Memory B cell (primary cell): ENCODE data around the gene PEX26.

Experiments
- ATAC-seq: fragments of 150-1000 bp; cut with Tn5 transposase; 2 replicates; pipeline ENCODE4 v1.10.0; 2021; ENCODE audit warnings: low read depth, mild to moderate bottlenecking, moderate library complexity
- DNase-seq, 2 donors: peaks; one replicate each; pipeline ENCODE4 v3.0.0; 2022; ENCODE audit warnings: low spot score in 2 of 2
- H3K27ac Mint-ChIP-seq: one replicate; pipeline ENCODE4 v1.8.0; 2022; ENCODE audit warnings: mild to moderate bottlenecking, moderate library complexity, mixed read lengths
- H3K27me3 Mint-ChIP-seq: one replicate; pipeline ENCODE4 v1.8.0; 2022; ENCODE audit warnings: mixed read lengths
- H3K36me3 Mint-ChIP-seq: one replicate; pipeline ENCODE4 v1.8.0; 2022; ENCODE audit warnings: mild to moderate bottlenecking, mixed read lengths
- H3K4me1 Mint-ChIP-seq: one replicate; pipeline ENCODE4 v1.8.0; 2022; ENCODE audit warnings: mixed read lengths
- H3K4me3 Mint-ChIP-seq: one replicate; pipeline ENCODE4 v1.8.0; 2022; ENCODE audit warnings: mild to moderate bottlenecking, moderate library complexity, mixed read lengths
- H3K9me3 Mint-ChIP-seq: one replicate; pipeline ENCODE4 v1.8.0; 2022; ENCODE audit warnings: mixed read lengths

Gene PEX26

GRCh38 chr22:18145676-18146388 is 68.0 kb downstream of the PEX26 start:
- Mint-ChIP-seq H3K27ac (no peak overlapping the region), H3K9me3 (no peaks in the 10 kb centered on the region), H3K4me1 (peaks cover 6% of the 10 kb centered on the region), H3K27me3 (no peaks in the 10 kb centered on the region), H3K4me3 (no peak overlapping the region), H3K36me3 (no peaks in the 10 kb centered on the region)
- DNase-seq (no peak), ATAC-seq (no peak)

- H3K9me3 Mint-ChIP-seq, result no peaks in the 10 kb centered on the region
- H3K27ac Mint-ChIP-seq, result no peak overlapping the region
- ATAC-seq, result no peak
- H3K27me3 Mint-ChIP-seq, result no peaks in the 10 kb centered on the region
- H3K4me3 Mint-ChIP-seq, result no peak overlapping the region
- no peaks in the 10 kb centered on the region for H3K36me3 Mint-ChIP-seq
- no peak for DNase-seq
- peaks cover 6% of the 10 kb centered on the region for H3K4me1 Mint-ChIP-seq
Measured at GRCh38 chr22:18146389-18146753, 68.6 kb downstream of the PEX26 start.

- Mint-ChIP-seq H3K4me1 (peaks cover 9% of the 10 kb centered on the region), H3K9me3 (no peaks in the 10 kb centered on the region), H3K27ac (no peak overlapping the region), H3K36me3 (no peaks in the 10 kb centered on the region), H3K4me3 (no peak overlapping the region), H3K27me3 (no peaks in the 10 kb centered on the region)
- ATAC-seq (no peak), DNase-seq (no peak)
Measured at GRCh38 chr22:18147791-18148190, 70.0 kb downstream of the PEX26 start.

GRCh38 chr22:18148293-18148965 is 70.6 kb downstream of the PEX26 start:
- Mint-ChIP-seq H3K9me3 (no peaks in the 10 kb centered on the region), H3K27ac (peak overlapping the region; percentile 18), H3K4me1 (peaks cover 9% of the 10 kb centered on the region), H3K36me3 (no peaks in the 10 kb centered on the region), H3K4me3 (no peak overlapping the region), H3K27me3 (no peaks in the 10 kb centered on the region)
- ATAC-seq, result no peak
- DNase-seq, result no peak

DNA sequence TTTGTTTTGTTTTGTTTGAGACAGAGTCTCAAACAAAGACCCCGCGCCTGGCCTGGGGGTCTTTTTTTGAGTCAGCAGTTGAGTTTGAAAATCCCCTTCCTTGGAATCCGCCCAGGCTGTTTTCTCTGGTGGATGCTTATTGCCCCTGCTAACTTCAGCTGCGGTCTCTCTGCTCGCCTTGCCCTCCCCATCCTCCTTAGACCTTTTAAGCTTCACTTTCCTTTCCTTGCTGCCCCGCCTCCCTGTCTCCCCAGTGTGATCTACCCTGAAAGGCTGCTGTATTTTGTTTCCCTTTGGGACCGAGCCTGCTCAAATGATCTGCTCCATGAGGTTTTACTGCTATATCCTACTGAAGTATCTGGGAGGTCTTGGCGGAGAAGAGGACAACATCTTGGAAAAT is 74.7 kb downstream of the PEX26 start:
- no peaks in the 10 kb centered on the region for H3K9me3 Mint-ChIP-seq
- ATAC-seq, result no peak
- no peak for DNase-seq
- H3K36me3 Mint-ChIP-seq, result no peaks in the 10 kb centered on the region
- H3K27me3 Mint-ChIP-seq, result no peaks in the 10 kb centered on the region
- peaks cover 9% of the 10 kb centered on the region for H3K4me1 Mint-ChIP-seq
- H3K4me3 Mint-ChIP-seq, result no peak overlapping the region
- no peak overlapping the region for H3K27ac Mint-ChIP-seq

DNA sequence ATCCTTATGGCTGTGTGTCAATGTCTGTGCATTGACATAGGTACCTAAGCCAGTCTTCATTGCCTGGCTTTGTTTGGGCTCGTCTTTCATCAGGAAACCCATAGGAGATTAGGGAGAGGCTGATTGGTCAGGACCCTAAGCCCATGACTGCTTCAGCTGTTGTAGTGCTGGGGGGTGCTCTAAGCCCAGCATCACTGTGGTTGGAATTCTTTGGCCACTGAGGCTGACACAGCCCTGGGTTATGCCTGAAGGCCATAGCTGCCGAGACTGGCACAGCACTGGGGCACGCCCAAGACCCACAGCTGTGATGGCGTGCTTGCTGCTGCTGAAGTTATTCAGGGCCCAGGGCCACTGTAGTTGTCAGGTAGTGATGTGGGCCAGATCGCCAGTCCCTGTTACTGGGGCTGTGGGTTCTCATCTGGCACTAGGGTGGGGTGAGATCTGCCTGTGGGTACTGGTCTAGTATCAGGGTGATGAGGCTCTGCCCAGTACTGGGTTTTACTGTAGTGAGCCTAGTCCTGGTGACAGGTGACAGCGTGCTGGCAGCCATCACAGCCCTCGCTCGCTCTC is 77.1 kb downstream of the PEX26 start:
- Mint-ChIP-seq H3K4me3 (no peak overlapping the region), H3K36me3 (no peaks in the 10 kb centered on the region), H3K27ac (no peak overlapping the region), H3K9me3 (no peaks in the 10 kb centered on the region), H3K4me1 (peaks cover 2% of the 10 kb centered on the region), H3K27me3 (no peaks in the 10 kb centered on the region)
- DNase-seq, result no peak
- ATAC-seq, result no peak
